Adrenal gland (tissue), 12 donors: Measurements from ENCODE around the gene SDK1. TPM values are rescaled to one million over a fixed set of nuclear protein-coding genes. Genes with fewer than 3 reads are reported as not detected.

Experiments used
- DNase-seq, 7 donors: peaks; one replicate each; pipeline ENCODE4 v3.0.0-alpha.2; 2019 to 2020
- H3K27ac ChIP-seq, 5 donors: fragments of 200-600 bp; sonication (generic) in 4 of 5; 1 replicate in 3 of 5; 2 replicates in 2 of 5; pipeline versions ENCODE4 v1.5.1 to v1.8.0; 2016 to 2020; ENCODE audit warnings: mild to moderate bottlenecking in 1 of 5
- H3K27me3 ChIP-seq: fragments of 200-600 bp; 2 replicates; pipeline ENCODE4 v1.8.0; 2021
- H3K36me3 ChIP-seq, 2 donors: fragments of 200-600 bp; replicated peaks in 1 of 2; 1 replicate in 1 of 2; 2 replicates in 1 of 2; pipeline versions ENCODE4 v1.5.1 to v1.8.0; 2018 to 2022
- H3K4me1 ChIP-seq, 2 donors: fragments of 200-600 bp; replicated peaks in 1 of 2; 1 replicate in 1 of 2; 2 replicates in 1 of 2; pipeline versions ENCODE4 v1.5.1 to v1.8.0; 2018 to 2021
- H3K4me3 ChIP-seq, 4 donors: fragments of 200-600 bp; sonication (generic) in 3 of 4; one replicate each; pipeline ENCODE4 v1.5.1; 2016 to 2018
- H3K9me3 ChIP-seq, 3 donors: fragments of 200-600 bp; sonication (generic) in 1 of 3; replicated peaks in 1 of 3; 1 replicate in 2 of 3; 2 replicates in 1 of 3; pipeline versions ENCODE4 v1.5.1 to v1.8.0; 2016 to 2021
- CTCF ChIP-seq, 6 experiments: fragments of 450-650 bp in 4 of 6; fragments of 200-600 bp in 2 of 6; sonication (generic) in 1 of 6; IDR thresholded peaks; 1 replicate in 5 of 6; 2 replicates in 1 of 6; pipeline versions ENCODE4 v1.5.1 to v1.8.0; 2016 to 2021; ENCODE audit warnings: antibody characterized with exemption in 6 of 6, mild to moderate bottlenecking in 2 of 6, moderate library complexity in 1 of 6
- POLR2A ChIP-seq, 2 donors: fragments of 450-650 bp; IDR thresholded peaks; one replicate each; pipeline ENCODE4 v1.6.1; 2017; ENCODE audit warnings: antibody characterized with exemption in 2 of 2, mild to moderate bottlenecking in 2 of 2, moderate library complexity in 1 of 2
- WGBS, 4 donors: extraction: QIAGEN DNeasy Blood & Tissue Kit in 2 of 4; methylation state at CpG; one replicate each; pipeline versions ENCODE4 v1.1.5 to v1.1.7; 2013 to 2017; 5-methylcytosine and 5-hydroxymethylcytosine counted together
- intact Hi-C, 2 donors: fragments of 100-400 bp; cut with DNase I; formaldehyde crosslinking; loops; one replicate each; pipeline versions ENCODE4 v1.14.1 to v1.15.0; 2022 to 2023
- polyA plus RNA-seq, 3 donors: library from polyadenylated mRNA; stranded (reverse); fragments of 200-250 nt in 2 of 3; fragments of 350-450 nt in 1 of 3; fragmentation: Illumina TruSeq in 1 of 3; extraction: RNeasy Lipid Tissue Mini Kit (QIAGEN cat#74804) in 1 of 3; gene quantifications; one replicate each; pipeline ENCODE4 v1.2.3, GENCODE V29; 2013 to 2014
- total RNA-seq, 9 donors: library from RNA; depleted of rRNA in 4 of 9; stranded (reverse); fragments of >200 nt in 4 of 9; fragments of 120-200 nt in 1 of 9; fragmentation: NEBNext Ultra II Directional in 1 of 9; extraction: Animal tissue kit (Norgen Biotek cat#: 25700) in 1 of 9; gene quantifications; one replicate each; pipeline versions ENCODE4 v1.1.0 to v1.2.4, GENCODE V29; 2013 to 2023
- donor health status: healthy with polysubstance abuse.
- donor health status: Bipolar disorder and iron deficiency.
- donor health status: DM: yes; HTN: yes; CAD: no.
- donor health status: DM: no; HTN: no; CAD: no.
- donor health status: DM: no; HTN: no; CAD: no.
- donor health status: DM: yes; HTN: yes; CAD: no.

SDK1 gene
- total and polyA plus RNA-seq, 12 donors, result 0.50 to 3.6 (median 1.5) TPM

DNA sequence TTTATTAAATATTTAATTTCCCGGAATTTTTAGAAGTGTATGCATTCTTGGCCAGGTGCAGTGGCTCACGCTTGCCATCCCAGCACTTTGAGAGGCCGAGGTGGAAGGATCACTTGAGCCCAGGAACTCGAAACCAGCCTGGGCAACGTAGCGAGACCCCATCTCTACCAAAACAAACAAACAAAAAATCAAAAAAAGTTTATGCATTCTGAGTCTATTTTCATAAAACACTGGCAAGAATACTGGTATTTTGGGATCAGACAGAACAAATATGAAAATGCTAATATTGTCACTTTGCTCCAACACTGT lies 940.2 kb downstream of the SDK1 start:
- TF ChIP-seq POLR2A (IDR thresholded peaks at IDR 0.05), result no peak
- TF ChIP-seq CTCF (IDR thresholded peaks at IDR 0.05), result no peak
- Histone ChIP-seq H3K4me1 (no peaks in the 10 kb centered on the region), H3K9me3 (no peaks in the 10 kb centered on the region), H3K27ac (no peak overlapping the region), H3K4me3 (no peak overlapping the region), H3K36me3 (no peaks in the 10 kb centered on the region), H3K27me3 (no peaks in the 10 kb centered on the region)
- no peak for DNase-seq
- intact Hi-C loops, result no loop called here
- WGBS, 4 donors, result 77 to 89% (median 82%) methylated on average over 6 of the region's 6 CpGs

GRCh38 chr7:4241791-4242190 lies 940.7 kb downstream of the SDK1 start:
- Histone ChIP-seq H3K4me1 (no peaks in the 10 kb centered on the region), H3K27ac (no peak overlapping the region), H3K4me3 (no peak overlapping the region), H3K36me3 (no peaks in the 10 kb centered on the region), H3K27me3 (no peaks in the 10 kb centered on the region), H3K9me3 (no peaks in the 10 kb centered on the region)
- TF ChIP-seq POLR2A (IDR thresholded peaks at IDR 0.05) (no peak), CTCF (IDR thresholded peaks at IDR 0.05) (no peak)
- 90 to 93% (median 90%) methylated on average over 2 to 12 of the region's 12 CpGs; no CpG with 5 or more reads in 1 of the 4 donors for WGBS, 4 donors
- intact Hi-C loops, result no loop called here
- DNase-seq, result no peak

- Histone ChIP-seq H3K36me3 (no peaks in the 10 kb centered on the region), H3K27me3 (no peaks in the 10 kb centered on the region), H3K4me1 (no peaks in the 10 kb centered on the region), H3K9me3 (no peaks in the 10 kb centered on the region), H3K4me3 (no peak overlapping the region), H3K27ac (no peak overlapping the region)
- intact Hi-C loops, result no loop called here
- 67 to 80% (median 70%) methylated on average over 2 to 11 of the region's 11 CpGs for WGBS, 4 donors
- no peak for DNase-seq
- TF ChIP-seq CTCF (IDR thresholded peaks at IDR 0.05) (no peak), POLR2A (IDR thresholded peaks at IDR 0.05) (no peak)
These were observed 941.7 kb downstream of the SDK1 start for GRCh38 chr7:4242706-4243105.

DNA sequence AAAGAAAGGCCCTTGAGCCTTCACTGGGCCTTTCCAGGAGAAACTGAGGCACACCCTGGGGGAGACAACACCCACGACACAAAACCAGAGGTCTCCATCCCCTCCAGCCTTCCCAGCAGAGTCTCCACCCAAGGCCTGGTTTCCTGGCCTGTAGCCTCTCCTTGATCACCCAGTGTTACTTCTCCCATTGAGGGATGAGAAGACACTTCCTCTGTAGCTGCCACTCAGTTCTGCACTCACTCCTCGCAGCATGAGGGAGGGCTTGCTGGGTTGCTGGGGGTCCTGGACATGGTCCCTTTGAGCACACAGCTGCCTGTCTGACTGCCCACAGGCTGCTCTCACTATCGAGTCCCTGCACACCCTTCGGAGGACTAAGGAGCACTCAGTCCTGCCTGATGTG lies 943.0 kb downstream of the SDK1 start:
- no peaks in the 10 kb centered on the region for H3K36me3 ChIP-seq
- intact Hi-C loops, result no loop called here
- WGBS, 4 donors, result 79 to 95% (median 87%) methylated on average over 3 to 4 of the region's 4 CpGs
- no peaks in the 10 kb centered on the region for H3K27me3 ChIP-seq
- no peak for DNase-seq
- H3K27ac ChIP-seq, result no peak overlapping the region
- H3K4me1 ChIP-seq, result no peaks in the 10 kb centered on the region
- TF ChIP-seq POLR2A (IDR thresholded peaks at IDR 0.05), result no peak
- TF ChIP-seq CTCF (IDR thresholded peaks at IDR 0.05), result no peak
- no peak overlapping the region for H3K4me3 ChIP-seq
- H3K9me3 ChIP-seq, result no peaks in the 10 kb centered on the region
